Measurements from ENCODE around the gene LGMN. TPM values are rescaled to one million over a fixed set of nuclear protein-coding genes. Genes with fewer than 3 reads are reported as not detected.

LGMN gene
- total RNA-seq, 1 experiment from 2014 or later = not detected

- Histone ChIP-seq H3K27me3 (ENCODE audit: low read length) (no peaks in the 10 kb centered on the region), H2AFZ (ENCODE audit: low read length) (no peak overlapping the region), H3K4me1 (ENCODE audit: low read length) (no peaks in the 10 kb centered on the region), H3K4me3 (ENCODE audit: low read length) (no peak overlapping the region), H3K9me3 (ENCODE audit: low read length) (no peaks in the 10 kb centered on the region), H3K4me2 (ENCODE audit: low read depth, low read length, poor library complexity, severe bottlenecking) (no peak overlapping the region), H3K36me3 (ENCODE audit: insufficient read depth, low read length) (no peaks in the 10 kb centered on the region), H3K27ac (ENCODE audit: low read length) (no peak overlapping the region), H3K9ac (ENCODE audit: low read length) (no peak overlapping the region), H3K79me2 (ENCODE audit: low read length) (no peaks in the 10 kb centered on the region), H3K9me2 (replicated peaks; ENCODE audit: insufficient read depth, low read length) (no peaks in the 10 kb centered on the region), H4K20me1 (ENCODE audit: insufficient read depth, low read depth, low read length) (no peaks in the 10 kb centered on the region)
- no peak for DNase-seq
These were observed 54.2 kb downstream of the LGMN start for GRCh38 chr14:92693998-92694795.

GRCh38 chr14:92692822-92693226 lies 55.6 kb downstream of the LGMN start:
- Histone ChIP-seq H3K4me1 (ENCODE audit: low read length) (no peaks in the 10 kb centered on the region), H3K27ac (ENCODE audit: low read length) (no peak overlapping the region)
- no peak for DNase-seq

GRCh38 chr14:92690171-92691011 lies 58.0 kb downstream of the LGMN start:
- Histone ChIP-seq H3K9me2 (replicated peaks; ENCODE audit: insufficient read depth, low read length) (no peaks in the 10 kb centered on the region), H3K27me3 (ENCODE audit: low read length) (no peaks in the 10 kb centered on the region), H3K4me3 (ENCODE audit: low read length) (no peak overlapping the region), H3K27ac (ENCODE audit: low read length) (no peak overlapping the region), H3K79me2 (ENCODE audit: low read length) (no peaks in the 10 kb centered on the region), H3K36me3 (ENCODE audit: insufficient read depth, low read length) (no peaks in the 10 kb centered on the region), H4K20me1 (ENCODE audit: insufficient read depth, low read depth, low read length) (0 out of 2 replicates have a peak, but pooled peaks cover 4% of the 10 kb centered on the region), H2AFZ (ENCODE audit: low read length) (no peak overlapping the region), H3K9me3 (ENCODE audit: low read length) (no peaks in the 10 kb centered on the region), H3K9ac (ENCODE audit: low read length) (no peak overlapping the region), H3K4me2 (ENCODE audit: low read depth, low read length, poor library complexity, severe bottlenecking) (no peak overlapping the region), H3K4me1 (ENCODE audit: low read length) (no peaks in the 10 kb centered on the region)
- peak; percentile 74 for DNase-seq

More at GRCh38 chr14:92692822-92693226, 55.6 kb downstream of the LGMN start:
- Histone ChIP-seq H4K20me1 (ENCODE audit: insufficient read depth, low read depth, low read length) (no peaks in the 10 kb centered on the region), H3K27me3 (ENCODE audit: low read length) (no peaks in the 10 kb centered on the region), H3K4me3 (ENCODE audit: low read length) (no peak overlapping the region), H3K9me2 (replicated peaks; ENCODE audit: insufficient read depth, low read length) (no peaks in the 10 kb centered on the region), H2AFZ (ENCODE audit: low read length) (no peak overlapping the region), H3K79me2 (ENCODE audit: low read length) (no peaks in the 10 kb centered on the region), H3K9ac (ENCODE audit: low read length) (no peak overlapping the region), H3K4me2 (ENCODE audit: low read depth, low read length, poor library complexity, severe bottlenecking) (no peak overlapping the region), H3K9me3 (ENCODE audit: low read length) (no peaks in the 10 kb centered on the region), H3K36me3 (ENCODE audit: insufficient read depth, low read length) (no peaks in the 10 kb centered on the region)

GRCh38 chr14:92688434-92689375 lies 59.7 kb downstream of the LGMN start:
- no peaks in the 10 kb centered on the region for H3K9me2 ChIP-seq (replicated peaks; ENCODE audit: insufficient read depth, low read length)
- H3K27ac ChIP-seq (ENCODE audit: low read length) = no peak overlapping the region
- H3K9ac ChIP-seq (ENCODE audit: low read length) = no peak overlapping the region
- H4K20me1 ChIP-seq (ENCODE audit: insufficient read depth, low read depth, low read length) = peaks cover 4% of the 10 kb centered on the region; the same call in 1 of the 2 replicates
- no peak overlapping the region for H2AFZ ChIP-seq (ENCODE audit: low read length)
- H3K4me3 ChIP-seq (ENCODE audit: low read length) = no peak overlapping the region
- no peaks in the 10 kb centered on the region for H3K9me3 ChIP-seq (ENCODE audit: low read length)
- H3K79me2 ChIP-seq (ENCODE audit: low read length) = no peaks in the 10 kb centered on the region
- DNase-seq = no peak
- H3K4me2 ChIP-seq (ENCODE audit: low read depth, low read length, poor library complexity, severe bottlenecking) = no peak overlapping the region
- no peaks in the 10 kb centered on the region for H3K4me1 ChIP-seq (ENCODE audit: low read length)
- no peaks in the 10 kb centered on the region for H3K36me3 ChIP-seq (ENCODE audit: insufficient read depth, low read length)
- H3K27me3 ChIP-seq (ENCODE audit: low read length) = no peaks in the 10 kb centered on the region

GRCh38 chr14:92687681-92688433 lies 60.6 kb downstream of the LGMN start:
- Histone ChIP-seq H4K20me1 (ENCODE audit: insufficient read depth, low read depth, low read length) (peaks cover 4% of the 10 kb centered on the region; the same call in 1 of the 2 replicates), H3K9me3 (ENCODE audit: low read length) (no peaks in the 10 kb centered on the region), H3K9ac (ENCODE audit: low read length) (no peak overlapping the region), H3K4me2 (ENCODE audit: low read depth, low read length, poor library complexity, severe bottlenecking) (no peak overlapping the region), H3K27me3 (ENCODE audit: low read length) (no peaks in the 10 kb centered on the region), H2AFZ (ENCODE audit: low read length) (no peak overlapping the region), H3K36me3 (ENCODE audit: insufficient read depth, low read length) (no peaks in the 10 kb centered on the region), H3K4me1 (ENCODE audit: low read length) (no peaks in the 10 kb centered on the region), H3K4me3 (ENCODE audit: low read length) (no peak overlapping the region), H3K9me2 (replicated peaks; ENCODE audit: insufficient read depth, low read length) (no peaks in the 10 kb centered on the region), H3K79me2 (ENCODE audit: low read length) (no peaks in the 10 kb centered on the region), H3K27ac (ENCODE audit: low read length) (no peak overlapping the region)
- DNase-seq = no peak

GRCh38 chr14:92686900-92687427 lies 61.5 kb downstream of the LGMN start:
- Histone ChIP-seq H3K9me2 (replicated peaks; ENCODE audit: insufficient read depth, low read length) (no peaks in the 10 kb centered on the region), H3K36me3 (ENCODE audit: insufficient read depth, low read length) (no peaks in the 10 kb centered on the region), H3K9me3 (ENCODE audit: low read length) (no peaks in the 10 kb centered on the region), H3K9ac (ENCODE audit: low read length) (no peak overlapping the region), H3K79me2 (ENCODE audit: low read length) (no peaks in the 10 kb centered on the region), H3K4me3 (ENCODE audit: low read length) (no peak overlapping the region), H3K27ac (ENCODE audit: low read length) (no peak overlapping the region), H2AFZ (ENCODE audit: low read length) (no peak overlapping the region), H3K27me3 (ENCODE audit: low read length) (no peaks in the 10 kb centered on the region), H4K20me1 (ENCODE audit: insufficient read depth, low read depth, low read length) (peaks cover 4% of the 10 kb centered on the region; the same call in 1 of the 2 replicates), H3K4me2 (ENCODE audit: low read depth, low read length, poor library complexity, severe bottlenecking) (no peak overlapping the region), H3K4me1 (ENCODE audit: low read length) (no peaks in the 10 kb centered on the region)
- peak; percentile 87 for DNase-seq

- Histone ChIP-seq H3K9me2 (replicated peaks; ENCODE audit: insufficient read depth, low read length) (no peaks in the 10 kb centered on the region), H3K79me2 (ENCODE audit: low read length) (no peaks in the 10 kb centered on the region), H3K27ac (ENCODE audit: low read length) (no peak overlapping the region), H3K9ac (ENCODE audit: low read length) (no peak overlapping the region), H2AFZ (ENCODE audit: low read length) (no peak overlapping the region), H4K20me1 (ENCODE audit: insufficient read depth, low read depth, low read length) (peaks cover 6% of the 10 kb centered on the region; the same call in 1 of the 2 replicates), H3K4me2 (ENCODE audit: low read depth, low read length, poor library complexity, severe bottlenecking) (no peak overlapping the region), H3K4me3 (ENCODE audit: low read length) (no peak overlapping the region), H3K4me1 (ENCODE audit: low read length) (no peaks in the 10 kb centered on the region), H3K36me3 (ENCODE audit: insufficient read depth, low read length) (no peaks in the 10 kb centered on the region), H3K9me3 (ENCODE audit: low read length) (no peaks in the 10 kb centered on the region), H3K27me3 (ENCODE audit: low read length) (no peaks in the 10 kb centered on the region)
- DNase-seq = no peak
These were observed 62.0 kb downstream of the LGMN start for GRCh38 chr14:92686411-92686899.
